ENCODE data around the gene ATP6V1A. TPM values are rescaled to one million over a fixed set of nuclear protein-coding genes. Genes with fewer than 3 reads are reported as not detected.

The ATP6V1A gene
- total and polyA plus RNA-seq, 2 experiments from 2014 or later = 62.3 to 87.2 TPM

DNA sequence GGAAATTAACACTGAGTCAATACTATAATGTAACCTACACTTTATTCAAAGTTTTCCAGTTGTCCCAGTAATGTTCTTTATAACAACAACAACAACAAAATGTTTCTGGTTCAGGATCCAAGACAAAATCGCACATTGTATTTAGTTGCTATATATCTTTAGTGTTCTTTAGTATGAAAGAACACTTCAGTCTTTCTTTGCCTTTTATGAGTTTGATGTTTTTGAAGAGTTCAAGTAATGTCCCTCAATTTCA lies 84.2 kb downstream of the ATP6V1A start:
- DNase-seq (ENCODE audit: low spot score) = no peak
- no peak overlapping the region for H3K4me2 ChIP-seq
- H3K4me3 ChIP-seq = no peak overlapping the region
- TF ChIP-seq EZH2 (IDR thresholded peaks at IDR 0.05; ENCODE audit: borderline replicate concordance) (no peak), EZH2phosphoT487 (IDR thresholded peaks at IDR 0.05; ENCODE audit: low read depth, severe bottlenecking, unreplicated experiment) (no peak)
- TF ChIP-seq, protein P1, sequence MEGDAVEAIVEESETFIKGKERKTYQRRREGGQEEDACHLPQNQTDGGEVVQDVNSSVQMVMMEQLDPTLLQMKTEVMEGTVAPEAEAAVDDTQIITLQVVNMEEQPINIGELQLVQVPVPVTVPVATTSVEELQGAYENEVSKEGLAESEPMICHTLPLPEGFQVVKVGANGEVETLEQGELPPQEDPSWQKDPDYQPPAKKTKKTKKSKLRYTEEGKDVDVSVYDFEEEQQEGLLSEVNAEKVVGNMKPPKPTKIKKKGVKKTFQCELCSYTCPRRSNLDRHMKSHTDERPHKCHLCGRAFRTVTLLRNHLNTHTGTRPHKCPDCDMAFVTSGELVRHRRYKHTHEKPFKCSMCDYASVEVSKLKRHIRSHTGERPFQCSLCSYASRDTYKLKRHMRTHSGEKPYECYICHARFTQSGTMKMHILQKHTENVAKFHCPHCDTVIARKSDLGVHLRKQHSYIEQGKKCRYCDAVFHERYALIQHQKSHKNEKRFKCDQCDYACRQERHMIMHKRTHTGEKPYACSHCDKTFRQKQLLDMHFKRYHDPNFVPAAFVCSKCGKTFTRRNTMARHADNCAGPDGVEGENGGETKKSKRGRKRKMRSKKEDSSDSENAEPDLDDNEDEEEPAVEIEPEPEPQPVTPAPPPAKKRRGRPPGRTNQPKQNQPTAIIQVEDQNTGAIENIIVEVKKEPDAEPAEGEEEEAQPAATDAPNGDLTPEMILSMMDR (IDR thresholded peaks at IDR 0.05; ENCODE audit: poor library complexity) = no peak
- H3K9me3 ChIP-seq (ENCODE audit: low read depth) = no peaks in the 10 kb centered on the region
- no peaks in the 10 kb centered on the region for H4K20me1 ChIP-seq (ENCODE audit: insufficient read depth, poor library complexity, severe bottlenecking)
- H3K27ac ChIP-seq = no peak overlapping the region
- 3% methylated on average over 1 of the region's 1 CpG for WGBS (ENCODE audit: low lambda C conversion rate, missing lambda C conversion rate)
- H3K79me2 ChIP-seq = no peaks in the 10 kb centered on the region
- no peak overlapping the region for H2AFZ ChIP-seq
- H3K36me3 ChIP-seq (replicated peaks; ENCODE audit: insufficient read depth, low read depth) = no peaks in the 10 kb centered on the region
- H3K4me1 ChIP-seq (ENCODE audit: insufficient read depth) = no peaks in the 10 kb centered on the region
- no peaks in the 10 kb centered on the region for H3K9me2 ChIP-seq (replicated peaks; ENCODE audit: insufficient read depth)
- no peaks in the 10 kb centered on the region for H3K27me3 ChIP-seq

DNA sequence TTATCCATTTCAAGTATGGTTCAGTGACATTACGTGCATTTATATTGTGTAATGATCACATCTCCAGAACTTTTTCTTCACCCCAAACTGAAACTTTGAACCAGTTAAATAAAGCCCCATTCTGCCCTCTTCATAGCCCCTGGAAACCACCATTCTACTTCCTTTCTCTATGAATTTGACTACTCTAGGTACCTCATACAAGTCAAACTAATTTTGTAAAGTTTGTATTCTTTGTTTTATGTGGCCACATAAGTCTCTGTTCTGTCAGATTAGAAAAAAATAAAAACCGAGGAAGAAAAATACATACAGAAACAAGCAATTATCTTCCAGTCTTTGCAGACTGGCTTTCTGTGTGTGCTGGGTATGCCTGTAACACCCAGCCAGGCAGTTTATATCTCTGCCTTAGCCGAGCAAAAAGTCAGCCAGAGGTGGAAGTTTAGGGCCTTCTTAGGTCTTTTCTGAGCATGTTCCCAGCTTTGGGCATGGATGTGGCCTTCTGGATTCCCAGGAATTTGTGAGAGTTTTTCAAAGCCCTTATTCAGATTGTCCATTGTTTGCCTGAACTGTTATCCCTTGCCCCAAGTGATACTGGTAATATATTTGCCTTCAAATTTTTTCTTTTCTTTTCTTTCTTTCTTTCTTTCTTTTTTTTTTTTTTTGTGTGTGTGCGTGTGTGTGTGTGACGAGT lies 85.8 kb downstream of the ATP6V1A start:
- 82% methylated on average over 5 of the region's 5 CpGs for WGBS (ENCODE audit: low lambda C conversion rate, missing lambda C conversion rate)
- no peak for DNase-seq (ENCODE audit: low spot score)
- TF ChIP-seq EZH2phosphoT487 (IDR thresholded peaks at IDR 0.05; ENCODE audit: low read depth, severe bottlenecking, unreplicated experiment) (no peak), EZH2 (IDR thresholded peaks at IDR 0.05; ENCODE audit: borderline replicate concordance) (no peak)
- TF ChIP-seq, protein P1 (IDR thresholded peaks at IDR 0.05; ENCODE audit: poor library complexity) = no peak
- Histone ChIP-seq H3K36me3 (replicated peaks; ENCODE audit: insufficient read depth, low read depth) (no peaks in the 10 kb centered on the region), H3K9me3 (ENCODE audit: low read depth) (no peaks in the 10 kb centered on the region), H3K4me1 (ENCODE audit: insufficient read depth) (no peaks in the 10 kb centered on the region), H3K27ac (no peak overlapping the region), H3K4me2 (no peak overlapping the region), H4K20me1 (ENCODE audit: insufficient read depth, poor library complexity, severe bottlenecking) (no peaks in the 10 kb centered on the region), H3K4me3 (no peak overlapping the region), H3K27me3 (no peaks in the 10 kb centered on the region), H3K79me2 (no peaks in the 10 kb centered on the region), H3K9me2 (replicated peaks; ENCODE audit: insufficient read depth) (no peaks in the 10 kb centered on the region), H2AFZ (no peak overlapping the region)

DNA sequence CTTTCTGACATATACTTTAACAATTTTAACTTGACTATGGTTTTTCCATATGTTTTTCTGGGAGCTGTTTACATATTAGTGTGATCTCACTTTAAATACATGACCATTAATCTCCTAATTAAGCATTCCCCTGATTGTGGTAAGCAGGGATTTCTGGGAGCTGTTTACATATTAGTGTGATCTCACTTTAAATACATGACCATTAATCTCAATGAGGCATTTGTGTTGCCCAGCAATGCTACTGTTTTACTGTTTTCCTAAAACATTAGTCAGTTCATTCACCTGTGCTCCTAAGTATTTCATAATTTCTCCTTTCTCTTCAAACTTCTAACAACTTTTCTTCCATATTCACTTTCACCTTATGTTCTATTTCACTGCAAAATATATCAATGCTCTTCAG lies 88.1 kb downstream of the ATP6V1A start:
- Histone ChIP-seq H3K9me2 (replicated peaks; ENCODE audit: insufficient read depth) (no peaks in the 10 kb centered on the region), H3K79me2 (no peaks in the 10 kb centered on the region), H3K27ac (no peak overlapping the region), H3K36me3 (replicated peaks; ENCODE audit: insufficient read depth, low read depth) (no peaks in the 10 kb centered on the region), H4K20me1 (ENCODE audit: insufficient read depth, poor library complexity, severe bottlenecking) (no peaks in the 10 kb centered on the region), H3K9me3 (ENCODE audit: low read depth) (no peaks in the 10 kb centered on the region), H3K4me3 (no peak overlapping the region), H3K4me1 (ENCODE audit: insufficient read depth) (no peaks in the 10 kb centered on the region), H2AFZ (no peak overlapping the region), H3K4me2 (no peak overlapping the region), H3K27me3 (no peaks in the 10 kb centered on the region)
- no peak for DNase-seq (ENCODE audit: low spot score)
- no peak for TF ChIP-seq EZH2 (IDR thresholded peaks at IDR 0.05; ENCODE audit: borderline replicate concordance)
- no peak for TF ChIP-seq EZH2phosphoT487 (IDR thresholded peaks at IDR 0.05; ENCODE audit: low read depth, severe bottlenecking, unreplicated experiment)
- TF ChIP-seq, protein P1 (IDR thresholded peaks at IDR 0.05; ENCODE audit: poor library complexity) = no peak
